Fibroblast of peridontal ligament (primary cell): ENCODE measurements around the gene SMYD3.
"Not testable (repeated sequence)": the region's sequence is repeated elsewhere in the genome, so short reads cannot be mapped to it uniquely, and the experiment has no call there.

Source experiments
- DNase-seq: peaks from one replicate; pipeline ENCODE4 v3.0.0-alpha.2; 2010; ENCODE audit errors: extremely low read depth

Gene SMYD3

GRCh38 chr1:245718123-245718522 is 789.0 kb downstream of the SMYD3 start:
- DNase-seq = no peak

- no peak for DNase-seq
Observed at GRCh38 chr1:245717611-245718010, 789.5 kb downstream of the SMYD3 start.

- DNase-seq = no peak
Observed at GRCh38 chr1:245716561-245716960, 790.5 kb downstream of the SMYD3 start.

- DNase-seq = peak; percentile 81
Observed at GRCh38 chr1:245715970-245716369, 791.1 kb downstream of the SMYD3 start.

- DNase-seq = no peak
Observed at GRCh38 chr1:245715291-245715701, 791.8 kb downstream of the SMYD3 start.

- not testable (repeated sequence) for DNase-seq
Observed at GRCh38 chr1:245714027-245714426, 793.1 kb downstream of the SMYD3 start.

- DNase-seq = no peak
Observed at GRCh38 chr1:245710961-245711903, 795.8 kb downstream of the SMYD3 start.

- DNase-seq = no peak
Observed at GRCh38 chr1:245707941-245708340, 799.1 kb downstream of the SMYD3 start.

- DNase-seq = no peak
Observed at GRCh38 chr1:245704765-245705164, 802.3 kb downstream of the SMYD3 start.

- DNase-seq = no peak
Observed at GRCh38 chr1:245704341-245704740, 802.7 kb downstream of the SMYD3 start.

- no peak for DNase-seq
Observed at GRCh38 chr1:245702346-245702745, 804.7 kb downstream of the SMYD3 start.

- no peak for DNase-seq
Observed at GRCh38 chr1:245701631-245702030, 805.4 kb downstream of the SMYD3 start.

GRCh38 chr1:245700631-245701030 is 806.4 kb downstream of the SMYD3 start:
- no peak for DNase-seq
